Neural cell (in vitro differentiated cells): ENCODE measurements around the gene ARL17B. TPM values are rescaled to one million over a fixed set of nuclear protein-coding genes. Genes with fewer than 3 reads are reported as not detected.

Experiments used
- H2AFZ ChIP-seq: fragments of 200-600, 300-800 bp; sonication (generic), shearing (Covaris generic); 2 replicates; pipeline ENCODE4 v1.6.0; 2014; ENCODE audit warnings: low read depth, mild to moderate bottlenecking, antibody characterized with exemption, low read length, moderate library complexity
- H3F3A ChIP-seq: fragments of 200-600 bp; shearing (Covaris generic); 2 replicates; pipeline ENCODE4 v1.6.1; 2016; ENCODE audit warnings: mild to moderate bottlenecking, moderate library complexity, mixed read lengths, antibody characterized with exemption, low read length; ENCODE audit not compliant: insufficient read depth, poor library complexity, severe bottlenecking
- H3K27ac ChIP-seq: fragments of 200-600, 300-800 bp; sonication (generic), shearing (Covaris generic); 2 replicates; pipeline ENCODE4 v1.5.1; 2014; ENCODE audit warnings: mild to moderate bottlenecking, low read length, moderate library complexity
- H3K27me3 ChIP-seq: fragments of 300-800, 200-600 bp; sonication (generic), shearing (Covaris generic); 2 replicates; pipeline ENCODE4 v1.6.0; 2014; ENCODE audit warnings: mild to moderate bottlenecking, low read depth, low read length, moderate library complexity; ENCODE audit not compliant: insufficient read depth
- H3K36me3 ChIP-seq: fragments of 300-800, 200-600 bp; sonication (generic), shearing (Covaris generic); 2 replicates; pipeline ENCODE4 v1.5.1; 2014; ENCODE audit warnings: mild to moderate bottlenecking, antibody characterized with exemption, low read length, moderate library complexity; ENCODE audit not compliant: insufficient read depth
- H3K4me2 ChIP-seq: fragments of 300-800, 200-600 bp; sonication (generic), shearing (Covaris generic); 2 replicates; pipeline ENCODE4 v1.6.0; 2014; ENCODE audit warnings: mild to moderate bottlenecking, low read length
- H3K4me3 ChIP-seq: fragments of 300-800, 200-600 bp; sonication (generic), shearing (Covaris generic); 2 replicates; pipeline ENCODE4 v1.5.1; 2014; ENCODE audit warnings: mild to moderate bottlenecking, low read length, moderate library complexity
- H3K79me2 ChIP-seq: fragments of 200-600 bp; shearing (Covaris generic); replicated peaks from 2 replicates; pipeline ENCODE4 v1.6.0; 2014; ENCODE audit warnings: mild to moderate bottlenecking, low read length, moderate library complexity; ENCODE audit not compliant: insufficient read depth
- H3K9ac ChIP-seq: fragments of 300-800, 200-600 bp; sonication (generic), shearing (Covaris generic); 2 replicates; pipeline ENCODE4 v1.6.1; 2016; ENCODE audit warnings: mild to moderate bottlenecking, low read length, mixed read lengths
- H3K9me2 ChIP-seq: fragments of 200-600 bp; shearing (Covaris generic); 2 replicates; pipeline ENCODE4 v1.6.1; 2016; ENCODE audit warnings: mild to moderate bottlenecking, low read length, mixed read lengths; ENCODE audit not compliant: insufficient read depth
- H3K9me3 ChIP-seq: fragments of 200-600, 300-800 bp; sonication (generic), shearing (Covaris generic); 2 replicates; pipeline ENCODE4 v1.6.1; 2016; ENCODE audit warnings: mild to moderate bottlenecking, mixed run types, low read length, moderate library complexity, mixed read lengths
- H4K20me1 ChIP-seq: fragments of 200-600 bp; shearing (Covaris generic); 2 replicates; pipeline ENCODE4 v1.6.1; 2016; ENCODE audit warnings: mild to moderate bottlenecking, mixed run types; ENCODE audit not compliant: insufficient read depth
- EP300 ChIP-seq: fragments of 450-650 bp; conservative IDR thresholded peaks from 2 replicates; pipeline ENCODE4 v1.6.1; 2014; ENCODE audit warnings: antibody characterized with exemption, mild to moderate bottlenecking, moderate library complexity; ENCODE audit not compliant: poor library complexity, severe bottlenecking
- EZH2 ChIP-seq: fragments of 200-600, 300-800 bp; shearing (Covaris generic), sonication (generic); IDR thresholded peaks from 2 replicates; pipeline ENCODE4 v1.6.1; 2014; ENCODE audit warnings: antibody characterized with exemption, low read length, borderline replicate concordance, mild to moderate bottlenecking; ENCODE audit not compliant: insufficient read depth, poor library complexity, severe bottlenecking
- MXI1 ChIP-seq: fragments of 450-650 bp; conservative IDR thresholded peaks from 2 replicates; pipeline ENCODE4 v1.6.1; 2014; ENCODE audit warnings: antibody characterized with exemption, mild to moderate bottlenecking; ENCODE audit not compliant: poor library complexity, severe bottlenecking
- POLR2AphosphoS5 ChIP-seq: IDR thresholded peaks from 2 replicates; pipeline ENCODE4 v1.6.1; 2012
- RAD21 ChIP-seq: fragments of 450-650 bp; conservative IDR thresholded peaks from 2 replicates; pipeline ENCODE4 v1.6.1; 2014; ENCODE audit warnings: antibody characterized with exemption, mild to moderate bottlenecking, moderate library complexity
- SMC3 ChIP-seq: fragments of 450-650 bp; conservative IDR thresholded peaks from 2 replicates; pipeline ENCODE4 v1.6.1; 2014; ENCODE audit warnings: antibody characterized with exemption, mild to moderate bottlenecking, moderate library complexity; ENCODE audit not compliant: poor library complexity
- TAF1 ChIP-seq: IDR thresholded peaks from 2 replicates; pipeline ENCODE4 v1.6.1; 2012; ENCODE audit warnings: low read depth
- polyA plus RNA-seq: library from polyadenylated mRNA; depleted of rRNA; stranded (reverse); fragments of >200 nt; gene quantifications from 2 replicates; pipeline ENCODE4 v1.2.3, GENCODE V29; 2014
- TF ChIP-seq, protein P1 (sequence below): IDR thresholded peaks from 2 replicates; pipeline ENCODE4 v1.6.1; 2012; ENCODE audit warnings: borderline replicate concordance
- TF ChIP-seq, protein P2 (sequence below): fragments of 450-650 bp; IDR thresholded peaks from 2 replicates; pipeline ENCODE4 v1.5.1; 2014; ENCODE audit warnings: antibody characterized with exemption, mild to moderate bottlenecking, moderate library complexity; ENCODE audit not compliant: poor library complexity, severe bottlenecking

Gene ARL17B
- polyA plus RNA-seq, 1 donor from 2014 or later = 24.2 TPM

DNA sequence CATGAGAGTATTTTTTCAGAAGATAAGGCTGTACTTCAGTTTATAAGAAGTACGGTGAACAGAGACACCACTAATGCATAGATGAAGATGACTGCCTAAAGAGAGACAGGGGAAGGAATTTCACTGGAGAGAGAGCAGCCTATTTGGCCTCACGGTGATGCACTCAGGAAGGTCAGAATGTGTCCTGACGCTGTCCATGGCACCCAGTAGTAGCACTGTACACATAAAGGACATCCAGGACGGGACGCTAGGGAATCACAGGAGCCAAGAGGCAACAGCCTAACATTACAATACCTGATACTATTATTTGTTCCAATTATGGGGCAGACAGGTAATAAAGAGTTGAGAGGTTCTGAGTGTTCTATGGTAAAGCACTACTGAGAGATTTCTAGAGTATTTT is 91.5 kb downstream of the ARL17B start:
- Histone ChIP-seq H2AFZ (no peak overlapping the region), H3K79me2 (no peaks in the 10 kb centered on the region), H3K9ac (no peak overlapping the region), H3K4me3 (no peak overlapping the region), H3K9me3 (no peaks in the 10 kb centered on the region), H3K9me2 (no peaks in the 10 kb centered on the region), H3F3A (peaks cover 8% of the 10 kb centered on the region), H3K36me3 (no peaks in the 10 kb centered on the region), H3K27ac (no peak overlapping the region), H3K27me3 (peaks cover 23% of the 10 kb centered on the region), H3K4me2 (no peak overlapping the region), H4K20me1 (no peaks in the 10 kb centered on the region)
- TF ChIP-seq EZH2 (no peak), POLR2AphosphoS5 (no peak), MXI1 (no peak), RAD21 (no peak), TAF1 (no peak), EP300 (no peak), SMC3 (no peak)
- TF ChIP-seq, protein P1, sequence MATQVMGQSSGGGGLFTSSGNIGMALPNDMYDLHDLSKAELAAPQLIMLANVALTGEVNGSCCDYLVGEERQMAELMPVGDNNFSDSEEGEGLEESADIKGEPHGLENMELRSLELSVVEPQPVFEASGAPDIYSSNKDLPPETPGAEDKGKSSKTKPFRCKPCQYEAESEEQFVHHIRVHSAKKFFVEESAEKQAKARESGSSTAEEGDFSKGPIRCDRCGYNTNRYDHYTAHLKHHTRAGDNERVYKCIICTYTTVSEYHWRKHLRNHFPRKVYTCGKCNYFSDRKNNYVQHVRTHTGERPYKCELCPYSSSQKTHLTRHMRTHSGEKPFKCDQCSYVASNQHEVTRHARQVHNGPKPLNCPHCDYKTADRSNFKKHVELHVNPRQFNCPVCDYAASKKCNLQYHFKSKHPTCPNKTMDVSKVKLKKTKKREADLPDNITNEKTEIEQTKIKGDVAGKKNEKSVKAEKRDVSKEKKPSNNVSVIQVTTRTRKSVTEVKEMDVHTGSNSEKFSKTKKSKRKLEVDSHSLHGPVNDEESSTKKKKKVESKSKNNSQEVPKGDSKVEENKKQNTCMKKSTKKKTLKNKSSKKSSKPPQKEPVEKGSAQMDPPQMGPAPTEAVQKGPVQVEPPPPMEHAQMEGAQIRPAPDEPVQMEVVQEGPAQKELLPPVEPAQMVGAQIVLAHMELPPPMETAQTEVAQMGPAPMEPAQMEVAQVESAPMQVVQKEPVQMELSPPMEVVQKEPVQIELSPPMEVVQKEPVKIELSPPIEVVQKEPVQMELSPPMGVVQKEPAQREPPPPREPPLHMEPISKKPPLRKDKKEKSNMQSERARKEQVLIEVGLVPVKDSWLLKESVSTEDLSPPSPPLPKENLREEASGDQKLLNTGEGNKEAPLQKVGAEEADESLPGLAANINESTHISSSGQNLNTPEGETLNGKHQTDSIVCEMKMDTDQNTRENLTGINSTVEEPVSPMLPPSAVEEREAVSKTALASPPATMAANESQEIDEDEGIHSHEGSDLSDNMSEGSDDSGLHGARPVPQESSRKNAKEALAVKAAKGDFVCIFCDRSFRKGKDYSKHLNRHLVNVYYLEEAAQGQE = no peak
- TF ChIP-seq, protein P2, sequence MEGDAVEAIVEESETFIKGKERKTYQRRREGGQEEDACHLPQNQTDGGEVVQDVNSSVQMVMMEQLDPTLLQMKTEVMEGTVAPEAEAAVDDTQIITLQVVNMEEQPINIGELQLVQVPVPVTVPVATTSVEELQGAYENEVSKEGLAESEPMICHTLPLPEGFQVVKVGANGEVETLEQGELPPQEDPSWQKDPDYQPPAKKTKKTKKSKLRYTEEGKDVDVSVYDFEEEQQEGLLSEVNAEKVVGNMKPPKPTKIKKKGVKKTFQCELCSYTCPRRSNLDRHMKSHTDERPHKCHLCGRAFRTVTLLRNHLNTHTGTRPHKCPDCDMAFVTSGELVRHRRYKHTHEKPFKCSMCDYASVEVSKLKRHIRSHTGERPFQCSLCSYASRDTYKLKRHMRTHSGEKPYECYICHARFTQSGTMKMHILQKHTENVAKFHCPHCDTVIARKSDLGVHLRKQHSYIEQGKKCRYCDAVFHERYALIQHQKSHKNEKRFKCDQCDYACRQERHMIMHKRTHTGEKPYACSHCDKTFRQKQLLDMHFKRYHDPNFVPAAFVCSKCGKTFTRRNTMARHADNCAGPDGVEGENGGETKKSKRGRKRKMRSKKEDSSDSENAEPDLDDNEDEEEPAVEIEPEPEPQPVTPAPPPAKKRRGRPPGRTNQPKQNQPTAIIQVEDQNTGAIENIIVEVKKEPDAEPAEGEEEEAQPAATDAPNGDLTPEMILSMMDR = no peak

DNA sequence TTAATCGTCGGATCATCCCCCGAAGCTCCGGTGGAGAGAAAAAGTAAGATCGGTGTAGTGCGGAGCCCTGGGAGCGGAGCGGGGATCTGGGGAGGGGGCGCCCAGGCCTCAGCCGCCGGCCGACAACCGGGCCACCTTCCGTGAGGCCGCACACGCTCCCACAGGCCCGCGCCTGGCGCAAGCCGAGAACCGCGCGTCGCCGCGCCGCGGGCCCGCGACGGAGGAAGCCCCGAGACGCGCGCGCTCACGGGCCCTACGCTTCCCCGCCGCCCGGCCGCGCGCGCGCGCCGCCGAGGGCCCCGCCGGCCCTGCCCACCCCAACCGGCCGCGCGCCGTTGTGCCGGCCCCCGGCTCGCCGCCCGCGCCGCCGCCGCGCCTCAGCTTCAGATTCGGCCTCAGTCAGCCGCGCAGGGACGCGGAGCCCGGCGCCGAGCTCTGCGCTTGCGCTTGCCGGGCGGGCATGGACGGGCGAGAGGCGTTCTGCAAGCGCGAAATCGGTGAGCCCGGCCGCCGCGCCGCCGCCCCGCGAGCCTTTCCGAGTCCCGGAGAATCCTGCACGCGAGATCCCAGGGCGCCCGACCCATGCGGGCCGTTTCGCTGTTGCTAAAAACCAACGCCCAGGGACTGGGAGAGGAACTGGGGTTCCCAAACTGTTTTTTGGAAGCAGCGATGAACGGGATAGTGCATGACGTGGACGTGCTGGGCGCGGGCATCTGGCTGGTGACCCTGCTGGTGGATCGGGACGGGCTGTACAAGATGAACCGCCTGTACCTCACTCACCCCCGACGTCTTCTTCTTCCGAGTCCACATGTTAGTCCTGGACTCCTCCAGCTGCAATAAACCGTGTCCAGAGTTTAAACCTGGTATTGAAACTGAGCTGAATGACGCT is 94.7 kb downstream of the ARL17B start:
- Histone ChIP-seq H3K27me3 (peaks cover 33% of the 10 kb centered on the region), H3K27ac (peak overlapping the region; percentile 54), H3K9ac (peak overlapping the region; percentile 70), H3F3A (peaks cover 8% of the 10 kb centered on the region), H3K36me3 (no peaks in the 10 kb centered on the region), H3K9me2 (no peaks in the 10 kb centered on the region), H3K9me3 (no peaks in the 10 kb centered on the region), H4K20me1 (no peaks in the 10 kb centered on the region), H2AFZ (peak overlapping the region; percentile 87), H3K4me3 (peak overlapping the region; percentile 67), H3K4me2 (peak overlapping the region; percentile 92), H3K79me2 (no peaks in the 10 kb centered on the region)
- TF ChIP-seq, protein P1 = no peak
- TF ChIP-seq SMC3 (peak; percentile 10), MXI1 (peak; percentile 77), RAD21 (peak; percentile 43), EP300 (peak; percentile 37), TAF1 (peak; percentile 59), POLR2AphosphoS5 (peak; percentile 58), EZH2 (no peak)
- TF ChIP-seq, protein P2 = no peak
